ENCODE measurements around the gene DPP3.

- no peak for TF ChIP-seq CTCF (IDR thresholded peaks at IDR 0.05; ENCODE audit: low read depth, low read length)
- no peak for TF ChIP-seq POLR2A (IDR thresholded peaks at IDR 0.05; ENCODE audit: extremely low read depth, insufficient read length)
Observed at GRCh38 chr11:66523611-66524010, 43.4 kb downstream of the DPP3 start.

Measured in NB4 (cell line).